ENCODE measurements around the gene LCA5. TPM values are rescaled to one million over a fixed set of nuclear protein-coding genes. Genes with fewer than 3 reads are reported as not detected.
A peak's percentile ranks its signal among the peaks of the same experiment; 100 is the strongest.

LCA5 gene
- total RNA-seq, 1 experiment from 2014 or later: 2.0 TPM

DNA sequence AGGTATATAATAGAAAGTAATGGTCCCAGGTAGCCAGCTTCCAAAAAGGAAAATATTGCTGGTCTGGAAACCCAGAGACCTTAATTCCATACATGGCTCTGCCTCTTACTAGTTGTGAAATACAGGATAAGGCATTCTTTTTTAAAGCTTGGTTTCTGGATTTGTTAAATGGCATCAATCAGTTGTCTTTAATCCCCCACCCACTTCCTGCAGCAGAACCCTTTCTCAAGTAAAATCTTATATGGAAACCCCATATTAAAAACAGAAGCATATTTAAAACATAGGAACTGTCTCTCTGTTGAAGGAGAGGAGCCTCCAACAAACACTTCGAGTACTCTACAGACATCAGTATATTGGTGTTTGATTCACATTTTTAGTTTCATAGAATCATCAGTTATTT lies 6.2 kb upstream of the LCA5 start:
- ChIA-PET POLR2A (no interaction called here), RAD21 (ENCODE audit: low non-redundant PET in 1 of 2, low total read pairs in 2 of 2, uncharacterized antibody in 2 of 2, unreplicated experiment in 2 of 2) (no interaction called here), CTCF (no interaction called here)
- no peak overlapping the region for H2AFZ ChIP-seq (ENCODE audit: low read depth, low read length, poor library complexity, severe bottlenecking)
- H3K4me2 ChIP-seq (ENCODE audit: low read length): no peak overlapping the region
- H3K9me2 ChIP-seq (ENCODE audit: insufficient read depth): no peaks in the 10 kb centered on the region
- H3K4me3 ChIP-seq (replicated peaks in 1 of 2; ENCODE audit: low read depth in 1 of 2, low read length in 2 of 2): no peak overlapping the region
- H3K27ac ChIP-seq (ENCODE audit: low read depth, low read length): no peak overlapping the region
- H3K27me3 ChIP-seq (ENCODE audit: insufficient read depth, low read length): no peaks in the 10 kb centered on the region
- BruUV-seq (replicated peaks): no TSS peak
- no peak overlapping the region for H3K9ac ChIP-seq (ENCODE audit: low read length)
- no peaks in the 10 kb centered on the region for H4K20me1 ChIP-seq (ENCODE audit: insufficient read depth)
- H3K9me3 ChIP-seq (ENCODE audit: control insufficient read depth in 1 of 2, insufficient read depth in 1 of 2, low read depth in 1 of 2, low read length in 2 of 2): no peaks in the 10 kb centered on the region
- H3K4me1 ChIP-seq (ENCODE audit: control insufficient read depth in 1 of 2, insufficient read depth in 2 of 2, low read length in 2 of 2): peaks cover 17 to 29% of the 10 kb centered on the region in 2 experiments
- DNase-seq (ENCODE audit: low read depth, low spot score) (no peak), ATAC-seq (no peak)
- TF ChIP-seq FOSL1 (IDR thresholded peaks at IDR 0.05; ENCODE audit: low read depth): no peak
- no peak for TF ChIP-seq EGR1 (IDR thresholded peaks at IDR 0.05; ENCODE audit: low read depth)
- TF ChIP-seq CBX3 (IDR thresholded peaks at IDR 0.05; ENCODE audit: low read depth): no peak
- no peak for TF ChIP-seq RAD21 (IDR thresholded peaks at IDR 0.05; ENCODE audit: low read depth)
- TF ChIP-seq POLR2A (IDR thresholded peaks at IDR 0.05; ENCODE audit: borderline replicate concordance, extremely low read depth, insufficient read depth, insufficient read length): no peak
- intact Hi-C loops (cut with micrococcal nuclease): loop anchor here (10.0 kb wide), 1 partner anchor 459 kb away; no protein-coding TSS in a partner anchor
- H3K79me2 ChIP-seq (ENCODE audit: insufficient read depth, low read length): no peaks in the 10 kb centered on the region
- no peaks in the 10 kb centered on the region for H3K36me3 ChIP-seq (ENCODE audit: control insufficient read depth in 1 of 2, insufficient read depth in 2 of 2, low read length in 2 of 2)

DNA sequence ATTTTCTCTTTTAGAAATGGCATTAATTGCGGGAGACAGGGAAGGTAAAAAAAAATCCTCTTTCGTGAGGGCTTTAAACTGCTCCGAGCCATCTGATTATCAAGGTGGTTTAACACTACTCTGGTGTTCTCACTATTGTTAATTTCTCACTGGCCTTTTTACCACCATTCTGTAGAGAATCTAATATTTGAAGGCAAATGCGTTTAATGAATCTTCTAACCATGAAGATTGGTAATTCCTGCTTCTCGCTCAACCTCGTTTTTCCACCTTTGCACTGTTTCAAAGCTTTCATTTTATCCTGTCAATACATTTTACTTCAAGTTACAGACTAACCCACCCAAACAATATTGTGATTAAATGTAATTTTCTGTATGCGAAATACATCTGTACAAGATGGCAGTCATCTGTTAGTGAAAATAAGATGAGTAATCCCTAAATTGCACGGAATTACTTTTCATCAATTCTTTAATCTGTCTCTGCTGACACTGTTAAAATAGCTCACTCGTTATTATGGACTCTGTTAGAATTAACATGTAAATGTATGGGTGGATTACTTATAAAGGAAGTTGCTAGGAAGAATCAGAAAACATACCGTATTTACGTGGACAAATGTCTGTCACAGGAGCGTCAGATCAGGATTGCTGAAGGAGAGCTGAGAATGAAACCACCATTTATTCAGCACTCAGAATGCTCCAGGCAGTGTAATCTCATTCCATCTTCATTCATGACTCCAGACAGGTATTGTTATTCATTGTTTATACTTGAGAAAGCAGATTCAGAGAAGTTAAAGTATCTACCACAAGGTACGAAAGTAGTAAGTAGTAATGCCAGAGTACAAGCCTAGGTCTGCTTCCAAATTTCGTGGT lies 1.1 kb upstream of the LCA5 start:
- peak overlapping the region; percentile 52 to 68 for H3K4me3 ChIP-seq (replicated peaks in 1 of 2; ENCODE audit: low read depth in 1 of 2, low read length in 2 of 2)
- intact Hi-C loops (cut with micrococcal nuclease): no loop called here
- ATAC-seq: no peak
- H3K4me2 ChIP-seq (ENCODE audit: low read length): peak overlapping the region; percentile 84
- POLR2A ChIA-PET: no interaction called here
- no TSS peak for BruUV-seq (replicated peaks)
- H3K79me2 ChIP-seq (ENCODE audit: insufficient read depth, low read length): no peaks in the 10 kb centered on the region
- no peak overlapping the region for H3K27ac ChIP-seq (ENCODE audit: low read depth, low read length)
- H2AFZ ChIP-seq (ENCODE audit: low read depth, low read length, poor library complexity, severe bottlenecking): peak overlapping the region; percentile 48
- peaks cover 0 to 16% of the 10 kb centered on the region in 2 experiments; a peak in 3 of 4 replicates for H3K4me1 ChIP-seq (ENCODE audit: control insufficient read depth in 1 of 2, insufficient read depth in 2 of 2, low read length in 2 of 2)
- peak overlapping the region; percentile 54; the same call in 1 of the 2 replicates for H3K9ac ChIP-seq (ENCODE audit: low read length)
- no peaks in the 10 kb centered on the region for H3K36me3 ChIP-seq (ENCODE audit: control insufficient read depth in 1 of 2, insufficient read depth in 2 of 2, low read length in 2 of 2)
- RAD21 ChIA-PET (ENCODE audit: low non-redundant PET in 1 of 2, low total read pairs in 2 of 2, uncharacterized antibody in 2 of 2, unreplicated experiment in 2 of 2): interaction anchor here in 1 of 2 experiments (0.6 kb wide), 1 partner anchor 44 kb away, joined by 3 read pairs; no protein-coding TSS in a partner anchor
- H3K27me3 ChIP-seq (ENCODE audit: insufficient read depth, low read length): no peaks in the 10 kb centered on the region
- no peaks in the 10 kb centered on the region for H4K20me1 ChIP-seq (ENCODE audit: insufficient read depth)
- CTCF ChIA-PET: no interaction called here
- no peaks in the 10 kb centered on the region for H3K9me2 ChIP-seq (ENCODE audit: insufficient read depth)
- no peak for DNase-seq (ENCODE audit: low read depth, low spot score)
- no peaks in the 10 kb centered on the region for H3K9me3 ChIP-seq (ENCODE audit: control insufficient read depth in 1 of 2, insufficient read depth in 1 of 2, low read depth in 1 of 2, low read length in 2 of 2)
- no peak for TF ChIP-seq ELF1 (IDR thresholded peaks at IDR 0.05; ENCODE audit: borderline replicate concordance, low read depth)
- TF ChIP-seq YY1 (IDR thresholded peaks at IDR 0.05; ENCODE audit: extremely low read depth, insufficient replicate concordance, low read depth, low read length): no peak
- no peak for TF ChIP-seq RAD21 (IDR thresholded peaks at IDR 0.05; ENCODE audit: low read depth)
- no peak for TF ChIP-seq CEBPB (IDR thresholded peaks at IDR 0.05; ENCODE audit: low read depth)
- TF ChIP-seq EZH2 (IDR thresholded peaks at IDR 0.05): no peak
- TF ChIP-seq FOSL1 (IDR thresholded peaks at IDR 0.05; ENCODE audit: low read depth): no peak
- no peak for TF ChIP-seq SRF (IDR thresholded peaks at IDR 0.05; ENCODE audit: low read depth)
- TF ChIP-seq EZH2phosphoT487 (IDR thresholded peaks at IDR 0.05; ENCODE audit: borderline replicate concordance): no peak
- TF ChIP-seq TCF7L2 (IDR thresholded peaks at IDR 0.05; ENCODE audit: borderline replicate concordance, extremely low read depth, insufficient read depth, insufficient read length): no peak
- TF ChIP-seq, protein P1, sequence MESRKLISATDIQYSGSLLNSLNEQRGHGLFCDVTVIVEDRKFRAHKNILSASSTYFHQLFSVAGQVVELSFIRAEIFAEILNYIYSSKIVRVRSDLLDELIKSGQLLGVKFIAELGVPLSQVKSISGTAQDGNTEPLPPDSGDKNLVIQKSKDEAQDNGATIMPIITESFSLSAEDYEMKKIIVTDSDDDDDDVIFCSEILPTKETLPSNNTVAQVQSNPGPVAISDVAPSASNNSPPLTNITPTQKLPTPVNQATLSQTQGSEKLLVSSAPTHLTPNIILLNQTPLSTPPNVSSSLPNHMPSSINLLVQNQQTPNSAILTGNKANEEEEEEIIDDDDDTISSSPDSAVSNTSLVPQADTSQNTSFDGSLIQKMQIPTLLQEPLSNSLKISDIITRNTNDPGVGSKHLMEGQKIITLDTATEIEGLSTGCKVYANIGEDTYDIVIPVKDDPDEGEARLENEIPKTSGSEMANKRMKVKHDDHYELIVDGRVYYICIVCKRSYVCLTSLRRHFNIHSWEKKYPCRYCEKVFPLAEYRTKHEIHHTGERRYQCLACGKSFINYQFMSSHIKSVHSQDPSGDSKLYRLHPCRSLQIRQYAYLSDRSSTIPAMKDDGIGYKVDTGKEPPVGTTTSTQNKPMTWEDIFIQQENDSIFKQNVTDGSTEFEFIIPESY (IDR thresholded peaks at IDR 0.05; ENCODE audit: extremely low read depth, insufficient replicate concordance, low read length): no peak
- TF ChIP-seq, protein P2, sequence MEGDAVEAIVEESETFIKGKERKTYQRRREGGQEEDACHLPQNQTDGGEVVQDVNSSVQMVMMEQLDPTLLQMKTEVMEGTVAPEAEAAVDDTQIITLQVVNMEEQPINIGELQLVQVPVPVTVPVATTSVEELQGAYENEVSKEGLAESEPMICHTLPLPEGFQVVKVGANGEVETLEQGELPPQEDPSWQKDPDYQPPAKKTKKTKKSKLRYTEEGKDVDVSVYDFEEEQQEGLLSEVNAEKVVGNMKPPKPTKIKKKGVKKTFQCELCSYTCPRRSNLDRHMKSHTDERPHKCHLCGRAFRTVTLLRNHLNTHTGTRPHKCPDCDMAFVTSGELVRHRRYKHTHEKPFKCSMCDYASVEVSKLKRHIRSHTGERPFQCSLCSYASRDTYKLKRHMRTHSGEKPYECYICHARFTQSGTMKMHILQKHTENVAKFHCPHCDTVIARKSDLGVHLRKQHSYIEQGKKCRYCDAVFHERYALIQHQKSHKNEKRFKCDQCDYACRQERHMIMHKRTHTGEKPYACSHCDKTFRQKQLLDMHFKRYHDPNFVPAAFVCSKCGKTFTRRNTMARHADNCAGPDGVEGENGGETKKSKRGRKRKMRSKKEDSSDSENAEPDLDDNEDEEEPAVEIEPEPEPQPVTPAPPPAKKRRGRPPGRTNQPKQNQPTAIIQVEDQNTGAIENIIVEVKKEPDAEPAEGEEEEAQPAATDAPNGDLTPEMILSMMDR (IDR thresholded peaks at IDR 0.05 in 2 of 3, conservative IDR thresholded peaks at IDR 0.05 in 1 of 3; ENCODE audit: borderline replicate concordance in 1 of 3, insufficient read depth in 1 of 3, low read depth in 2 of 3, low read length in 2 of 3): no peak
- TF ChIP-seq, protein P3, sequence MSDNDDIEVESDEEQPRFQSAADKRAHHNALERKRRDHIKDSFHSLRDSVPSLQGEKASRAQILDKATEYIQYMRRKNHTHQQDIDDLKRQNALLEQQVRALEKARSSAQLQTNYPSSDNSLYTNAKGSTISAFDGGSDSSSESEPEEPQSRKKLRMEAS (IDR thresholded peaks at IDR 0.05): no peak
- no peak for TF ChIP-seq SIN3A (IDR thresholded peaks at IDR 0.05; ENCODE audit: low read depth)
